ENCODE measurements around the gene SLC66A2.

Gene SLC66A2

DNA sequence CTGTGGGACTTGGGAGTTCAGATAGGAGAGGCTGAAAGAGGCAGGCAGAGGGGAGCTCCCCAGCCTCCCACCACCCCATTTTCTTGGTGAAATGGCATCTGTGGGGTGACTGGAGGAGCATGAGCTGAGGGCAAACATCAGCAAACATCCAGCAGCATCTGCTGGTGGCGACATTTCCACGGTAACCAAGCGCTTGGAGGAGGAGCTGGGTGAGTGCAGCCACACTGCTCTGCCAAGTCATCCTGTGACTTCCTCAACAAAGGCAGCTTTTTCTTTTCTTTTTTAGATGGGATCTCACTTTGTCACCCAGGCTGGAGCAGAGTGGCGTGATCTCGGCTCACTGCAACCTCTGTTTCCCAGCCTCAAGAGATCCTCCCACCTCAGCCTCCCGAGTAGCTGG lies 31.3 kb upstream of the SLC66A2 start:
- Histone ChIP-seq H3K9me2 (ENCODE audit: low read depth, low read length) (no peaks in the 10 kb centered on the region), H3K4me3 (ENCODE audit: low read depth, low read length, poor library complexity, severe bottlenecking) (no peak overlapping the region), H4K20me1 (ENCODE audit: insufficient read depth, low read length) (peaks cover 3% of the 10 kb centered on the region), H3K79me2 (ENCODE audit: insufficient read depth, low read length) (peaks cover 100% of the 10 kb centered on the region), H3K9me3 (ENCODE audit: low read length) (no peaks in the 10 kb centered on the region), H3K9ac (ENCODE audit: low read length) (no peak overlapping the region), H3K4me1 (ENCODE audit: insufficient read depth, low read length, severe bottlenecking) (peaks cover 19% of the 10 kb centered on the region), H3F3A (ENCODE audit: insufficient read depth, low read length) (no peaks in the 10 kb centered on the region), H2AFZ (ENCODE audit: low read length) (no peak overlapping the region), H3K36me3 (ENCODE audit: insufficient read depth, low read length) (peaks cover 71% of the 10 kb centered on the region), H3K27ac (ENCODE audit: low read depth, low read length, poor library complexity, severe bottlenecking) (no peak overlapping the region), H3K4me2 (ENCODE audit: low read length) (no peak overlapping the region), H3K27me3 (ENCODE audit: insufficient read depth, low read length) (no peaks in the 10 kb centered on the region)
- TF ChIP-seq CTCF (IDR thresholded peaks at IDR 0.05; ENCODE audit: low read length) (no peak), EZH2 (IDR thresholded peaks at IDR 0.05; ENCODE audit: borderline replicate concordance, low read length) (no peak)

- Histone ChIP-seq H4K20me1 (ENCODE audit: insufficient read depth, low read length) (peaks cover 3% of the 10 kb centered on the region), H3K4me1 (ENCODE audit: insufficient read depth, low read length, severe bottlenecking) (no peaks in the 10 kb centered on the region), H3K79me2 (ENCODE audit: insufficient read depth, low read length) (peaks cover 86% of the 10 kb centered on the region), H3K27me3 (ENCODE audit: insufficient read depth, low read length) (no peaks in the 10 kb centered on the region), H3F3A (ENCODE audit: insufficient read depth, low read length) (no peaks in the 10 kb centered on the region), H3K9me3 (ENCODE audit: low read length) (no peaks in the 10 kb centered on the region), H3K27ac (ENCODE audit: low read depth, low read length, poor library complexity, severe bottlenecking) (no peak overlapping the region), H3K36me3 (ENCODE audit: insufficient read depth, low read length) (peaks cover 73% of the 10 kb centered on the region), H2AFZ (ENCODE audit: low read length) (no peak overlapping the region), H3K9ac (ENCODE audit: low read length) (no peak overlapping the region), H3K4me3 (ENCODE audit: low read depth, low read length, poor library complexity, severe bottlenecking) (no peak overlapping the region), H3K4me2 (ENCODE audit: low read length) (no peak overlapping the region), H3K9me2 (ENCODE audit: low read depth, low read length) (no peaks in the 10 kb centered on the region)
- TF ChIP-seq EZH2 (IDR thresholded peaks at IDR 0.05; ENCODE audit: borderline replicate concordance, low read length) (no peak), CTCF (IDR thresholded peaks at IDR 0.05; ENCODE audit: low read length) (no peak)
Measured at GRCh38 chr18:79980585-79980984, 29.1 kb upstream of the SLC66A2 start.

GRCh38 chr18:79979843-79980242 lies 28.4 kb upstream of the SLC66A2 start:
- no peak overlapping the region for H3K4me3 ChIP-seq (ENCODE audit: low read depth, low read length, poor library complexity, severe bottlenecking)
- H3K79me2 ChIP-seq (ENCODE audit: insufficient read depth, low read length): peaks cover 79% of the 10 kb centered on the region
- H3K4me2 ChIP-seq (ENCODE audit: low read length): no peak overlapping the region
- H4K20me1 ChIP-seq (ENCODE audit: insufficient read depth, low read length): peaks cover 3% of the 10 kb centered on the region
- H3K9ac ChIP-seq (ENCODE audit: low read length): no peak overlapping the region
- H3F3A ChIP-seq (ENCODE audit: insufficient read depth, low read length): no peaks in the 10 kb centered on the region
- H3K9me3 ChIP-seq (ENCODE audit: low read length): no peaks in the 10 kb centered on the region
- peaks cover 73% of the 10 kb centered on the region for H3K36me3 ChIP-seq (ENCODE audit: insufficient read depth, low read length)
- no peak overlapping the region for H2AFZ ChIP-seq (ENCODE audit: low read length)
- H3K27me3 ChIP-seq (ENCODE audit: insufficient read depth, low read length): no peaks in the 10 kb centered on the region
- H3K27ac ChIP-seq (ENCODE audit: low read depth, low read length, poor library complexity, severe bottlenecking): no peak overlapping the region
- H3K9me2 ChIP-seq (ENCODE audit: low read depth, low read length): no peaks in the 10 kb centered on the region
- no peaks in the 10 kb centered on the region for H3K4me1 ChIP-seq (ENCODE audit: insufficient read depth, low read length, severe bottlenecking)
- TF ChIP-seq EZH2 (IDR thresholded peaks at IDR 0.05; ENCODE audit: borderline replicate concordance, low read length) (no peak), CTCF (IDR thresholded peaks at IDR 0.05; ENCODE audit: low read length) (no peak)
